GM18867 (cell line): ENCODE results near the gene NSUN6.
A peak's percentile ranks its signal among the peaks of the same experiment; 100 is the strongest.
"Not testable (repeated sequence)": the region's sequence is repeated elsewhere in the genome, so short reads cannot be mapped to it uniquely, and the experiment has no call there.

ENCODE experiments used
- ATAC-seq: cut with Tn5 transposase; IDR thresholded peaks from one replicate; pipeline ENCODE4 v1.9.1; 2021; ENCODE audit warnings: mild to moderate bottlenecking, moderate library complexity; ENCODE audit not compliant: unreplicated experiment

NSUN6 gene

GRCh38 chr10:18659819-18660535, 8.6 kb upstream of the NSUN6 start:
- ATAC-seq, result peak; percentile 17

GRCh38 chr10:18659125-18659818, 7.9 kb upstream of the NSUN6 start, which contains the start of gene ARL5B:
ARL5B (plus strand) TSS chr10:18659431; CDS start chr10:18659638, 207 bp downstream.
- ATAC-seq, result peak; percentile 90

- ATAC-seq, result peak; percentile 23
Measured at GRCh38 chr10:18658271-18659124, 7.1 kb upstream of the NSUN6 start.

GRCh38 chr10:18656724-18657123, 5.3 kb upstream of the NSUN6 start:
- no peak for ATAC-seq

GRCh38 chr10:18653112-18653511, 1.7 kb upstream of the NSUN6 start:
- no peak for ATAC-seq

GRCh38 chr10:18650404-18650997, 886 bp downstream of the NSUN6 start:
- no peak for ATAC-seq

- ATAC-seq, result no peak
Measured at GRCh38 chr10:18649364-18649959, 1.9 kb downstream of the NSUN6 start.

- ATAC-seq, result no peak
Measured at GRCh38 chr10:18647945-18648344, 3.4 kb downstream of the NSUN6 start.

GRCh38 chr10:18647151-18647550, 4.2 kb downstream of the NSUN6 start:
- no peak for ATAC-seq

- not testable (repeated sequence) for ATAC-seq
Measured at GRCh38 chr10:18639719-18640118, 11.7 kb downstream of the NSUN6 start.

- not testable (repeated sequence) for ATAC-seq
Measured at GRCh38 chr10:18637400-18637799, 14.0 kb downstream of the NSUN6 start.

- no peak for ATAC-seq
Measured at GRCh38 chr10:18635995-18636394, 15.4 kb downstream of the NSUN6 start.

- not testable (repeated sequence) for ATAC-seq
Measured at GRCh38 chr10:18632500-18632899, 18.9 kb downstream of the NSUN6 start.

- not testable (repeated sequence) for ATAC-seq
Measured at GRCh38 chr10:18627452-18628018, 23.9 kb downstream of the NSUN6 start.

- ATAC-seq, result no peak
Measured at GRCh38 chr10:18625886-18626285, 25.5 kb downstream of the NSUN6 start.

GRCh38 chr10:18623671-18624070, 27.7 kb downstream of the NSUN6 start:
- not testable (repeated sequence) for ATAC-seq

GRCh38 chr10:18620856-18621255, 30.5 kb downstream of the NSUN6 start:
- no peak for ATAC-seq

- ATAC-seq, result no peak
Measured at GRCh38 chr10:18619016-18619415, 32.4 kb downstream of the NSUN6 start.

GRCh38 chr10:18616337-18616736, 35.0 kb downstream of the NSUN6 start:
- ATAC-seq, result no peak

- ATAC-seq, result no peak
Measured at GRCh38 chr10:18615618-18616017, 35.8 kb downstream of the NSUN6 start.
